Fibroblast of villous mesenchyme (primary cell): ENCODE measurements around the gene CLDN5. TPM values are rescaled to one million over a fixed set of nuclear protein-coding genes. Genes with fewer than 3 reads are reported as not detected.

Experiments
- DNase-seq: peaks from one replicate; pipeline ENCODE4 v3.0.0-alpha.2; 2010; ENCODE audit warnings: low read depth
- H3K4me3 ChIP-seq: 2 replicates; pipeline ENCODE4 v1.5.1; 2011; ENCODE audit warnings: low read depth, mild to moderate bottlenecking, low read length
- total RNA-seq: library from RNA; depleted of rRNA; stranded (reverse); fragments of >200 nt; gene quantifications from 2 replicates; pipeline ENCODE4 v1.2.3, GENCODE V29; 2012
- TF ChIP-seq, protein P1 (sequence below): IDR thresholded peaks from 2 replicates; pipeline ENCODE4 v1.5.1; 2012; ENCODE audit warnings: low read depth, mild to moderate bottlenecking, low read length; ENCODE audit not compliant: insufficient read depth

Gene CLDN5
- total RNA-seq, 1 donor: not detected

DNA sequence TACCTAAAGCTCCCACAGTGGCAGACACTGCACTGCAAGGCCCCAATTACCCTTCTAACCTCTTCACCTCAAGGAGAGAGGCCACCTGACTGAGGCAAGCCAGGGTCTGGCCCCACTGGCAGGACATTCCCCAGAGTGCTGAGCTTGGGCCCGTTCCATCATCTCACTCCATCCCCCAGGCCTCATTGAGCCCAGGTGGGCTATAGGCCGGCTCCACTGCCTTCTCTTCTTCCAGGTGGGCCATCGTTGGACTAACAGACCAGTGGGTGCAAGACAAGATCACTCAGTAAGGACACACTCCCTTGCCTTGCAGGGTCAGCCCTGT lies 25.4 kb downstream of the CLDN5 start:
- DNase-seq: no peak
- H3K4me3 ChIP-seq: no peak overlapping the region
- TF ChIP-seq, protein P1, sequence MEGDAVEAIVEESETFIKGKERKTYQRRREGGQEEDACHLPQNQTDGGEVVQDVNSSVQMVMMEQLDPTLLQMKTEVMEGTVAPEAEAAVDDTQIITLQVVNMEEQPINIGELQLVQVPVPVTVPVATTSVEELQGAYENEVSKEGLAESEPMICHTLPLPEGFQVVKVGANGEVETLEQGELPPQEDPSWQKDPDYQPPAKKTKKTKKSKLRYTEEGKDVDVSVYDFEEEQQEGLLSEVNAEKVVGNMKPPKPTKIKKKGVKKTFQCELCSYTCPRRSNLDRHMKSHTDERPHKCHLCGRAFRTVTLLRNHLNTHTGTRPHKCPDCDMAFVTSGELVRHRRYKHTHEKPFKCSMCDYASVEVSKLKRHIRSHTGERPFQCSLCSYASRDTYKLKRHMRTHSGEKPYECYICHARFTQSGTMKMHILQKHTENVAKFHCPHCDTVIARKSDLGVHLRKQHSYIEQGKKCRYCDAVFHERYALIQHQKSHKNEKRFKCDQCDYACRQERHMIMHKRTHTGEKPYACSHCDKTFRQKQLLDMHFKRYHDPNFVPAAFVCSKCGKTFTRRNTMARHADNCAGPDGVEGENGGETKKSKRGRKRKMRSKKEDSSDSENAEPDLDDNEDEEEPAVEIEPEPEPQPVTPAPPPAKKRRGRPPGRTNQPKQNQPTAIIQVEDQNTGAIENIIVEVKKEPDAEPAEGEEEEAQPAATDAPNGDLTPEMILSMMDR: no peak

DNA sequence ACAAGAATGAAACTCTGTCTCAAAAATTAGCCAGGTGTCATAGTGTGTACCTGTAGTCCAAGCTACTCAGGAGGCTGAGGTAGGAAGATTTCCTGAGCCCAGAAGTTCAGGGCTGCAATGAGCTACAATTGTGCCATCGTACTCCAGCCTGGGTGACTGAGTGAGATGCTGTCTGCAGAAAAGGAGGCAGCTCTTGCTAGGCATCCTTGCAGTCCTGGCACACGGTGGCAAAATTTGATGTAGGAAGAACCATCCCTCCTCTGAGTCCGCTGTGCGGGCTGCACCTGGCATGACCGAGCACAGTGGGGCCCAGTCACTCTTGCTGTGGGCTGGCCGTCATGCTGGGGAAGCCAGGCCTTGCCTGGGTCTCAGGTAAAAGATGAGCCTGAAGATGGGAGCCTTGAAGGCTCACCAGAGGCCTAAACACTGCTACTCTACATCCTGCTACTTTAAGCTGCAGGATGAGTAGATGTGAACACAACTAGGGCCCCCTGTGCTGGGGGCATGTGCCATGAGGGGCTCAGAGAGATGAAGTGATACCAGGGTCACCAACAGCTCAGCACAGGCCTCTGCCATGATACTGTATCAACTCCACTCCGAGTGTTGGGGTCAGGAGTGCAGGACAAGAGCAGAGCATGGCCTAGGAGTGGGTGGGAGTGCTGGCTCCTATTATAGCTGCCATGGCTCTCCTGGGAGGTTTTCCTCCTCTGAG lies 25.9 kb downstream of the CLDN5 start:
- DNase-seq: no peak
- TF ChIP-seq, protein P1: no peak
- no peak overlapping the region for H3K4me3 ChIP-seq

DNA sequence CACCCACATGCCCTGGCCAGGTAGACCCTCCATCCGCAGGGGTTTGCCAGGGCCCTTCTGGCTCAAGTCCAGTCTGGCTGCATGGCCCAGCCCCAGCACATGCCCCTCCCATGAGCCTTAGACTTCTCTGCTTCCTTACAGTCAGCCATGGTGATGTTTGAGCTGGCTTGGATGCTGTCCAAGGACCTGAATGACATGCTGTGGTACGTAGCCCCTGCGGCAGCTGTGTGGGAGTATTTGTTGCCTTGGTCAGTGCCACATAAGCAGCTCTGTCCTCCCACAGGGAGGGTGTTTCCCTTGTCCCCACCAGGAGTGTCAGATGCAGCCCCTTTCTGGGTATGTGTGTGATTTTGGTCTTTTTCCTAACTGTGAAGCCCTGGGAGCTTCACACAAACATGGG lies 27.0 kb downstream of the CLDN5 start:
- TF ChIP-seq, protein P1: no peak
- peak; percentile 70 for DNase-seq
- H3K4me3 ChIP-seq: no peak overlapping the region

DNA sequence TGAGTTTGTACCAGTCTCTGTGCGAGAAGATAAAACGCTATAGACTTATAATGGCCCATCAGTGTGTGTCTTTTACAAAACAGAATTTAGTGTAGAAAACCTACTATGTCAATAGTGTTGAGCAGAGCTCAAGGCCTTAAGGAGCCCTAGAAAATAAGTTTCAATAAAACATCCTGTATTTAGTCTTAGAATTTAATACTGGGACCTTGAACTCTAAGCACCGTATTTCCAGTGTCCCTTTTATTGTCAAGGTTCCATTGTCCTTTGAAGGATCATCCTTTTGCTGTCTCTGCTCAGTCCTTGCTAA lies 27.9 kb downstream of the CLDN5 start:
- no peak for DNase-seq
- no peak overlapping the region for H3K4me3 ChIP-seq

DNA sequence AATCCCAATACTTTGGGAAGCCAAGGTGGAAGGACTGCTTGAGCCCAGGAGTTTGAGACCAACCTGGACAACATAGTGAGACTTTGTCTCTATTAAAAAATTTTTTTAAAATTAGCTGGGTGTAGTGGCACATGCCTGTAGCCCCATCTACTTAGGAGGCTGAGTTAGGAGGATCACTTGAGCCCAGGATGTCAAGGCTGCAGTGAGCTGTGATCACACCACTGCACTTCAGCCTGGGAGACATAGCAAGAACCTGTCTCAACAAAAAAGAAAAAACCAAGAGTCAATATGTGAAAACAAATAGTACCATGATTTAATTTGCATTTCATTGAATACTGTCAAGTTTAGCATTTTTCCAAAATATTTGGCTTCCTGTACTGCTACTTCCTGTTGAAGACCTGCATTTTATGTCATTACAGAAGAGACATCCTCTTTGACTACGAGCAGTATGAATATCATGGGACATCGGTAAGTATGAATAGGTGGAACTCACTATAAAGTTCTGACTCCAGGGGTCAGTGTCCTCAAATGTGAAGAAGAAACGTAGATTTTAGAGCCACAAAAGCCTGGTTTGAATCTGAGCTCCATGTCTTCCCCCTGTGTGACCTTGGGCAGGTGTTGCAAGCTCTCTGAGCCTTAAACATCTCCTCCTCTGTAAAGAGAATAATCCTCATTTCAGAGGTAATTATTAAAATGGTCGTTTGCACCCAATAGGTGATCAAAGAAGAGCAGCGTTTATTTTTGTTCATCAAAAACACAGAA lies 28.5 kb downstream of the CLDN5 start:
- no peak overlapping the region for H3K4me3 ChIP-seq
- peak; percentile 44 for DNase-seq
- TF ChIP-seq, protein P1: peak; percentile 30

More for the DNA sequence above, 27.9 kb downstream of the CLDN5 start:
- TF ChIP-seq, protein P1: no peak

DNA sequence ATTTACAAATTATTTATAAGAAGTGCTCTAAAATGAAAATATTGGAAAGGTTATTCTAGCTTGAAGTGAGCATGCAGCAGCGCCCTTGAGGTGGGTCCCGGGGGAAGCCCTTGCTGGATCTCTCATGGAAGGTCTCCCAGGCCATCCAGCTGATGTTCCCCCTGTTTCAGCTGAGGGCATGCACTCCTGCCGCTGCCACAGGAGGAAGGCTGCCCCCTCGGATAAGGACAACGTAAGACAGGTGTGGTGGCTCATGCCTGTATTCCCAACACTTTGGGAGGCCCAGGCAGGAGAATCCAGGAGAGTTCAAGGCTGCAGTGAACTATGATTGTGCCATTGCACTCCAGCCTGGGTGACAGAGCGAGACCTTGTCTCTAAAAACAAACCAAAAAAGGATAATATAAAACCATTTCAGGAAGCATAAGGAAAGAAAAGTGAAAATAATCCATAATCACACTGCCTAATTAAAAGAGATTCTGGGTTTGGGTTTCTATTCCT lies 29.5 kb downstream of the CLDN5 start:
- no peak overlapping the region for H3K4me3 ChIP-seq
- no peak for DNase-seq
- TF ChIP-seq, protein P1: no peak
